HG02571 (cell line): ENCODE measurements around the gene DIAPH3.

Experiments used
- ATAC-seq: cut with Tn5 transposase; IDR thresholded peaks from one replicate; pipeline ENCODE4 v1.9.1; 2021; ENCODE audit warnings: mild to moderate bottlenecking, moderate library complexity; ENCODE audit not compliant: unreplicated experiment

The DIAPH3 gene

GRCh38 chr13:60026286-60026685 lies 137.4 kb downstream of the DIAPH3 start:
- ATAC-seq: no peak

DNA sequence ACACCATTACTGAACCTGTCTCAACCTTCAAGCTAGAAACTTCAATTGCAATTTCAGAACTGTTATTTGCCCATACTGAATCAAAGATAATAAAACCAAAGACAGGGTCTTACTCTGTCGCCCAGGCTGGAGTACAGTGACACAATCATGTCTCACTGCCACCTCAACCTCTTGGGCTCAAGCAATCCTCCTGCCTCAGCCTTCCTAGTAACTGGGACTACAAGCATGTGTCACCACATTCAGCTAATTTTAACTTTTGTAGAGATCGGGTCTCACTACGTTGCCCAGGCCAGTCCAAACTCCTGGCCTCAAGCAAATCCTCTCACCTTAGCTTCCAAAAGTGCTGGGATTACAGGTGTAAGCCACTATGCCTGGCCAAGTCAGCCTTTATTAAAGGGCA lies 143.4 kb downstream of the DIAPH3 start:
- ATAC-seq: no peak

DNA sequence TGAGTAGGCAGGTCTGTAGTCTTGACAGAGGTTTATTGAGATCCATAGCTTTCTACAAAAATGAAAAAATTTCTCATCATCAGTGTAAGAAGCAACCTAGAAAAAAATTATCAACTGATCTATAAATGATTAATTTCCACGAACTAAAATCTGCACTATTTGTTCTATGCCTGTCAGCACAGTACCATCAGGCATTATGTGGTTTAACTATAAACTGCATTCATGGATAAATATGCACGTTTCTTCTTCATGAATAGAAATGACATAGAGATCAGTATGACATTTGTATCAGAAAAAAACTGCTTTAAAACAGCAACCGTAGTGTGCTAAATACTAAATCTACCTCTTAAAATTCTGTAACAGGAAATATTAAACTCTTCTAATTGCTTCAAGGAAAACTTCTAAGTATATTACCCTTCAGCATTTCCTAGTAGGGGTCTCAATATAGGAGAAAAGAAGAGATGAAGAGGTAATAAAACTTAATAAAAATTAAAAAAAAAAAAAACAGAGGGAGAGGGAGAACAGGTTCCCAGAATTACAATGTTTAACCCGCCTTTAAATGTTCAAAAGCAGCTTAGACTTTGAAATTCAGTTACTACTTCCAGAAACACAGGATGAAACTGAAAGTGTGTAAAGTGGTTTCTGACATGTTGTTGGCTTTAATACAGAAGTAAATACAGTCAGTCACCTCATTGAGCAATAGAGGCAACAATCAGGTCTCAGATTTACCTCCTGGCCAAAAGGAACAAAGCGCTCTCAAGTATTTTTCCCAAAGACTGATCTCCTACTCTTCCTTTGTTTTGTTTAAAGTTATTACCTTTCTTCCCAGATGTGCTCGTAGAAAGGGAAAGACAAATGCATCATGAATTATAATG lies 144.4 kb downstream of the DIAPH3 start:
- peak; percentile 68 for ATAC-seq

- ATAC-seq: no peak
These were observed 145.2 kb downstream of the DIAPH3 start for GRCh38 chr13:60018536-60018935.

DNA sequence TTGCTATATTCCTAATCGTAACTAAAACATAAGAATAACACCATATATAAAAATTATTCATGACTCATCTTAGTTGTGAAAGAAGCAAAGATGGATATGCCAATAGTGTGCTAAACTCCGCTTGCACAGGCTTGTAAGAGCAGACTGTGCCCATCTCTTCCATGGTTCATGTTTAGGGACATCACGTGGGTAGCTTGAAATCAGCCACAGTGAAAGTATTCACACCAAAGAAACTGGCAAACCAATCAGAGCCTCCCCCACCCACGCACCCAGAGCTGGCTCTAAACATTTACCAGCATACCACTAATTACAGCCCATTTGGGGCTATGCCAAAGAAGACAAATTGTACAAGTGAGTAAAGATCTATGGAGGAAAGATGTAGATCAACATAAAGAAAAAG lies 147.5 kb downstream of the DIAPH3 start:
- no peak for ATAC-seq

GRCh38 chr13:60013166-60013565 lies 150.6 kb downstream of the DIAPH3 start:
- ATAC-seq: no peak

DNA sequence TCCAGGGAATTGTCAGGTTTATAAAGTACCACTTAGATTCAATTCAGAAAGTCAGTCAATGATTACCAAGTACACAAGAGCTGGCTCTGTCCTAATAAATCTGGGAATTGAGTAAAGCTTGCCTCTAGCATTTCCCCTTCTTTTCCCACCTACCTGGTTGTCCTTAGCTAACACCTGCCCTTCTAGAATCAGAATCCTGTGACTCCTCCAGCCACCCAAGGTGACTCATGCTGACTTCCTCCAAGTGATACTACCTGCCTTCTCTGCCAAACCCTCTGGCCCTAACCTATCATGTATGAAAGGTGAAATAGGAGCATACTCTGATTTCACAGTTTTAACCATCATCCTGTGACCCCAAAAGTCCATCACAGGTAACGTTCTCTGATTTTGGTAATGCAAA lies 151.2 kb downstream of the DIAPH3 start:
- ATAC-seq: no peak

GRCh38 chr13:60009300-60010253 lies 154.2 kb downstream of the DIAPH3 start:
- ATAC-seq: no peak

GRCh38 chr13:60001889-60002288 lies 161.8 kb downstream of the DIAPH3 start:
- ATAC-seq: no peak

DNA sequence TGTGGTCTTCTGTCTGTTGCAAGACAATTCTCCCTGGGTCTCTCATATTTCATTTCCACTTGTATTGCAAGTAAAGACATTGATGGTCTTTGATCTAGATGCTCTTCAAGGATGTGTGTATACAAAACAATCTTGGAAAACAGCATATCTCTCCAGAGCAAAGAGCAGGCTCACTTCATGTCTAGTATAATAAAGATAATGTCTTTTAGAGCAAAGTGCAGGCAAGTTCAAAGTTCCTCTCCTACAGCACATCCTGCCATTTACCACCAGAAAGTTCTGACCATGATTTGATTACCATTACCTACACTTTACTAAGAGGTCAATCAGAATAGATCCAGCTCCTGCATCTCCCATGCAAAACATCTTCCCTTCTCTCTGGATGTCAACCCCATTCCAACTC lies 162.8 kb downstream of the DIAPH3 start:
- ATAC-seq: no peak

DNA sequence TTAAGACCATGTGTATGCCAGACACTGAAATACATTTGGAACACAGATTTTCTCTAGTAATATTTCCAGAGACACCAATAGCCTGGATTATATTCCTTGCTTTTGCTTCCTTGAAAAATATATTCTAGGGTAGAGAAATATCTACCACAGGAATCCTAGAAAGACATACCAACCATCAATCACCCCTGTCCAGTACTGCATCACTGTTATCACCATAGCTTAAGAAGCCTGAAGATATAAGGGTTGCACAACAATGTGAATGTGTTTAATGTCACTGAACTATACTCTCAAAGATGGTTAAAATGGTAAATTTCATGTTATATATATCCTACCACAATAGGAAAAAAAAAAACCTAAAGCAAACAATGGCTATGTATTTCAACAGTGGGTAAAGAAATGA lies 163.6 kb downstream of the DIAPH3 start:
- ATAC-seq: no peak

DNA sequence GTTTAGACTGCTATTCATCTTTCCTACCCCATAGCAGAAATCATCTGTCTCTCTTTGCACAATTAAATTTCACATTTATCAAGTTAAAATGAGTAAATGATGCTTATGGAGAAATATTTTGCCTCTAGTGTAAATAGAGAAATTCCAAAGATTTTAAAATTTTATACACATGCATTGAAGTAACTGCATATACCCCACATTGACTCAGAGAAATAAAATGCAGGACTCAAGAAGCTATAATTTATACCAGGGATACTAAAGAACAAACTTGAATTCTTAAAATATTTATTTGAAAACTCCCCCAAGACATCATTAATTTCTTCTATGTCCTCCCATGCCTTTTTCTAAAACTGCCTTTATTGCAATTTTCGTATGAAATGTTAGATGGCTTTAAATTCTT lies 165.8 kb downstream of the DIAPH3 start:
- ATAC-seq: no peak

GRCh38 chr13:59996461-59996980 lies 167.2 kb downstream of the DIAPH3 start:
- ATAC-seq: no peak

GRCh38 chr13:59991395-59991794 lies 172.3 kb downstream of the DIAPH3 start:
- ATAC-seq: no peak

DNA sequence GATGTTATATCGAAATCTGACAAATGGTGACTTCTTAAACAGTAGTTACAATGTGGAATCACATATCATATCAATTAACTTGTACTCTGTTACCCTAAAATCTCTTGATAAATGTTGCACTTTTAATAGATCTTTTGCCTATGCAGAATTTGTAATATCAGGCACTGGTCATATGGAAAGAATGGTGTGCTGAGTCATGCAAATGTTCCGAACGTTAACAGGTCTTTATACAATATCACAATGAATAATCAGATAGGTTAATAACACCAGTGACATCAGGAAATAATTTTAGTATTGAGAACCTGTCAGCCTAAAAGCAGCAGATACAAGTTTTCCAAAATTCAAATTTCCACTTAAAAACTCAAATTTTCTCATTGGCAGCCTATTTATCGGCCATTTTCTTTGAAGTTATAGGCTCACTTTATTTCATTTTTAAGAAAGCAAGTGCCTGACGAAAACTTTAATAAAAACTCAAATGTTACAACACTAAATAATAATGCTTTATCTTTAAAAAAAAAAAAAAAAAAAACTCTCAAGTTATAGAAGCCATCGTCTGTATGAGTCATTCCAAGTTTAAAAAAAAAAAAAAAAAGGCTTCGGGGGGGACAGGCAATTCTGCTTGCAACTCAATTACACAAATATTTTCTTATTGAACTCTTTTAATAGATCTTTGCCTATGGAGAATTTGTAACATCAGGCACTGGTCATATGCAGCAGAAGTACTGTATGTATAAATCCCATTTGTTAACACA lies 180.9 kb downstream of the DIAPH3 start:
- ATAC-seq: no peak

DNA sequence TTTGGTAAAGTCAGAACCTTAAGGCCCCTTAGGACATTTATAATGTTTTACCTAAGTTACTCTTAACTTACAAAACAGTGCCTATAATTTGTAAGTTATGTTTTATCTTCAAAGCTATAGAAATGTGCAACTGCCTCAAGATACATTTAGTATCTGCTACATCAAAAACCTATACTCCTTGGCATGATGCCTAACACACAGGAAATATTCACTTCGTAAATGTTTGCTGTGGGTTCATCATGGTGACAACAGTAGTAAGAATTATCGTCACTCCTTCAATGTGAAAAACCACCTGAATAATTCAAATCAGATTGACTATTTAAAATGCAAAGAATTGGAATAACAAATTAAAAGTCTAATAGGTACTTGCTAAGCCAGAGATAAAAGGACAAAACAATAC lies 184.1 kb downstream of the DIAPH3 start:
- no peak for ATAC-seq

GRCh38 chr13:59978862-59979261 lies 184.9 kb downstream of the DIAPH3 start:
- ATAC-seq: no peak

DNA sequence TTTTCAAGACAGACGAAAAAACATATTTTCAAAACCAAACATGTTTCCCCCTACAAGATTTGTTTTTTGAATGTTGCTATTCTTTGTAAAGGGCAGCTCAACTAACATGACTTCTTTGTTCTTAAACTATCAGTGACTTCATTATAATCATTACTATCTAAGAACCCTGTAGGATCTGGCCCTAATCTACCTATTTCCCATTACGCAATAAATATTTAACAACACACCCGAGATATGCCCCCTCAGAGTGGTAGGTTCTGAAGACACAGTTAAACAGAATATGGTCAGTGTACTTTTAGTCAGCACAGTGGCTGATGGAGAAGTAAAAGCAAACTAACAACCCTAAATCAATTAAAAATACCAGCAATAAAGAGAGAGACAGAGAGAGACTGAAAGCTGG lies 186.9 kb downstream of the DIAPH3 start:
- no peak for ATAC-seq

DNA sequence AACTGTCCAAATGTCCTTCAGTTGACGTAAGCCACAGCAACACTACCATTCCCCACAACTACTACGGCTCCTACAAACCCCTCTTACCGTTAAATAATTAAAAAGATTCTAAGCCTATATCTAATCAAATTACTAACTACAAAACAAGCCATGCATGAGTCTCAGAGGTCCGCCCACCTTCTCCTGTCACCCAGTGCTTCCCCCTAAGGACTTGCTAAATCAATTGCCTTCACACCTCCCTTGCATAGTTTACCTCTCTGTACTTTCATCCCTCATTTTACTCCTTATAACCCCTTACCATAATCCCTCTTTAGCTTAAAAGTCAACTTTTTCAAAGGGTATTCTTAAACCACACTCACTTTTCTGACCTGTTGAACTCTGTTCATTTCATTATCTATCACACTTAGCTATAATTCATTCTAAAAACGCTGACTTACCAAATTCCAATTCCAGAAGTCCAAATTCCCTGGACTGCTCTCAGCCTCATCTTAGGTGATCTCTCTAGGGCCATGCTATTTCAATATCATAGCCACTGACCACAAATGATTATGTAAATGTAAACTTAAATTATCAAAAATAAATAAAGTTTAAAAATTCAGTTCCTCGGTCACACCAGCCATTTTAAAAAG lies 187.8 kb downstream of the DIAPH3 start:
- ATAC-seq: no peak

- no peak for ATAC-seq
These were observed 192.9 kb downstream of the DIAPH3 start for GRCh38 chr13:59970847-59971246.
